ENCODE measurements around the gene JARID2.

JARID2 gene

GRCh38 chr6:15254070-15254975 is 8.5 kb downstream of the JARID2 start:
- no peaks in the 10 kb centered on the region for H3K9me3 Mint-ChIP-seq
- H3K4me3 Mint-ChIP-seq = peak overlapping the region; percentile 90
- H3K27me3 Mint-ChIP-seq = no peaks in the 10 kb centered on the region
- peaks cover 65% of the 10 kb centered on the region for H3K36me3 Mint-ChIP-seq (ENCODE audit: low read depth)
- H3K4me1 Mint-ChIP-seq (ENCODE audit: low read depth) = peaks cover 100% of the 10 kb centered on the region
- H3K27ac Mint-ChIP-seq = peak overlapping the region; percentile 92

GRCh38 chr6:15255481-15255880 is 9.6 kb downstream of the JARID2 start:
- H3K4me1 Mint-ChIP-seq (ENCODE audit: low read depth) = peaks cover 100% of the 10 kb centered on the region
- peak overlapping the region; percentile 77 for H3K27ac Mint-ChIP-seq
- no peaks in the 10 kb centered on the region for H3K27me3 Mint-ChIP-seq
- peak overlapping the region; percentile 43 for H3K4me3 Mint-ChIP-seq
- peaks cover 68% of the 10 kb centered on the region for H3K36me3 Mint-ChIP-seq (ENCODE audit: low read depth)
- no peaks in the 10 kb centered on the region for H3K9me3 Mint-ChIP-seq

- H3K4me3 Mint-ChIP-seq = no peak overlapping the region
- no peaks in the 10 kb centered on the region for H3K27me3 Mint-ChIP-seq
- H3K27ac Mint-ChIP-seq = peak overlapping the region; percentile 77
- no peaks in the 10 kb centered on the region for H3K9me3 Mint-ChIP-seq
- H3K4me1 Mint-ChIP-seq (ENCODE audit: low read depth) = peaks cover 100% of the 10 kb centered on the region
- peaks cover 68% of the 10 kb centered on the region for H3K36me3 Mint-ChIP-seq (ENCODE audit: low read depth)
Measured at GRCh38 chr6:15255909-15256395, 10.1 kb downstream of the JARID2 start.

GRCh38 chr6:15256538-15257271 is 10.8 kb downstream of the JARID2 start:
- Mint-ChIP-seq H3K4me1 (ENCODE audit: low read depth) (peaks cover 98% of the 10 kb centered on the region), H3K36me3 (ENCODE audit: low read depth) (peaks cover 63% of the 10 kb centered on the region), H3K4me3 (no peak overlapping the region), H3K9me3 (no peaks in the 10 kb centered on the region), H3K27ac (peak overlapping the region; percentile 47), H3K27me3 (no peaks in the 10 kb centered on the region)

GRCh38 chr6:15257357-15258132 is 11.7 kb downstream of the JARID2 start:
- Mint-ChIP-seq H3K9me3 (no peaks in the 10 kb centered on the region), H3K36me3 (ENCODE audit: low read depth) (peaks cover 68% of the 10 kb centered on the region), H3K27me3 (no peaks in the 10 kb centered on the region), H3K27ac (peak overlapping the region; percentile 69), H3K4me1 (ENCODE audit: low read depth) (peaks cover 96% of the 10 kb centered on the region), H3K4me3 (peak overlapping the region; percentile 33)

GRCh38 chr6:15259766-15260098 is 13.9 kb downstream of the JARID2 start:
- Mint-ChIP-seq H3K4me3 (peak overlapping the region; percentile 61), H3K36me3 (ENCODE audit: low read depth) (peaks cover 66% of the 10 kb centered on the region), H3K4me1 (ENCODE audit: low read depth) (peaks cover 95% of the 10 kb centered on the region), H3K9me3 (no peaks in the 10 kb centered on the region), H3K27me3 (no peaks in the 10 kb centered on the region), H3K27ac (peak overlapping the region; percentile 79)

GRCh38 chr6:15260099-15260821 is 14.4 kb downstream of the JARID2 start:
- H3K36me3 Mint-ChIP-seq (ENCODE audit: low read depth) = peaks cover 63% of the 10 kb centered on the region
- peaks cover 95% of the 10 kb centered on the region for H3K4me1 Mint-ChIP-seq (ENCODE audit: low read depth)
- H3K27me3 Mint-ChIP-seq = no peaks in the 10 kb centered on the region
- H3K27ac Mint-ChIP-seq = peak overlapping the region; percentile 68
- H3K9me3 Mint-ChIP-seq = no peaks in the 10 kb centered on the region
- peak overlapping the region; percentile 61 for H3K4me3 Mint-ChIP-seq

- no peaks in the 10 kb centered on the region for H3K27me3 Mint-ChIP-seq
- peak overlapping the region; percentile 60 for H3K27ac Mint-ChIP-seq
- peaks cover 50% of the 10 kb centered on the region for H3K36me3 Mint-ChIP-seq (ENCODE audit: low read depth)
- H3K4me3 Mint-ChIP-seq = peak overlapping the region; percentile 38
- no peaks in the 10 kb centered on the region for H3K9me3 Mint-ChIP-seq
- H3K4me1 Mint-ChIP-seq (ENCODE audit: low read depth) = peaks cover 95% of the 10 kb centered on the region
Measured at GRCh38 chr6:15263780-15264374, 18.0 kb downstream of the JARID2 start.

- no peaks in the 10 kb centered on the region for H3K9me3 Mint-ChIP-seq
- H3K4me3 Mint-ChIP-seq = peak overlapping the region; percentile 38
- H3K4me1 Mint-ChIP-seq (ENCODE audit: low read depth) = peaks cover 95% of the 10 kb centered on the region
- H3K36me3 Mint-ChIP-seq (ENCODE audit: low read depth) = peaks cover 44% of the 10 kb centered on the region
- no peaks in the 10 kb centered on the region for H3K27me3 Mint-ChIP-seq
- peak overlapping the region; percentile 60 for H3K27ac Mint-ChIP-seq
Measured at GRCh38 chr6:15264412-15264811, 18.5 kb downstream of the JARID2 start.

- H3K27ac Mint-ChIP-seq = peak overlapping the region; percentile 40
- peaks cover 95% of the 10 kb centered on the region for H3K4me1 Mint-ChIP-seq (ENCODE audit: low read depth)
Measured at GRCh38 chr6:15264902-15265761, 19.3 kb downstream of the JARID2 start.

GRCh38 chr6:15265787-15266186 is 19.9 kb downstream of the JARID2 start:
- Mint-ChIP-seq H3K36me3 (ENCODE audit: low read depth) (peaks cover 39% of the 10 kb centered on the region), H3K27ac (peak overlapping the region; percentile 16), H3K4me3 (peak overlapping the region; percentile 11), H3K9me3 (no peaks in the 10 kb centered on the region), H3K27me3 (no peaks in the 10 kb centered on the region), H3K4me1 (ENCODE audit: low read depth) (peaks cover 93% of the 10 kb centered on the region)

More at GRCh38 chr6:15264902-15265761, 19.3 kb downstream of the JARID2 start:
- no peaks in the 10 kb centered on the region for H3K27me3 Mint-ChIP-seq
- H3K9me3 Mint-ChIP-seq = no peaks in the 10 kb centered on the region
- peak overlapping the region; percentile 11 for H3K4me3 Mint-ChIP-seq
- H3K36me3 Mint-ChIP-seq (ENCODE audit: low read depth) = peaks cover 46% of the 10 kb centered on the region

- Mint-ChIP-seq H3K36me3 (ENCODE audit: low read depth) (peaks cover 37% of the 10 kb centered on the region), H3K27ac (peak overlapping the region; percentile 27)
Measured at GRCh38 chr6:15266423-15266996, 20.6 kb downstream of the JARID2 start.

GRCh38 chr6:15267221-15267620 is 21.4 kb downstream of the JARID2 start:
- no peaks in the 10 kb centered on the region for H3K27me3 Mint-ChIP-seq
- H3K4me1 Mint-ChIP-seq (ENCODE audit: low read depth) = peaks cover 92% of the 10 kb centered on the region
- peaks cover 34% of the 10 kb centered on the region for H3K36me3 Mint-ChIP-seq (ENCODE audit: low read depth)
- no peak overlapping the region for H3K4me3 Mint-ChIP-seq
- no peaks in the 10 kb centered on the region for H3K9me3 Mint-ChIP-seq
- peak overlapping the region; percentile 52 for H3K27ac Mint-ChIP-seq

More at GRCh38 chr6:15266423-15266996, 20.6 kb downstream of the JARID2 start:
- Mint-ChIP-seq H3K4me1 (ENCODE audit: low read depth) (peaks cover 93% of the 10 kb centered on the region), H3K4me3 (peak overlapping the region; percentile 11), H3K27me3 (no peaks in the 10 kb centered on the region), H3K9me3 (no peaks in the 10 kb centered on the region)
